Panc1 (cell line): ENCODE data around the gene SMIM13.

Experiments used
- CTCF ChIP-seq: fragments of 450-650 bp; IDR thresholded peaks from 2 replicates; pipeline ENCODE4 v1.5.1; 2017; ENCODE audit warnings: mild to moderate bottlenecking
- POLR2AphosphoS5 ChIP-seq: IDR thresholded peaks from 2 replicates; pipeline ENCODE4 v1.6.1; 2012; ENCODE audit warnings: mild to moderate bottlenecking, low read depth, low read length, moderate library complexity
- REST ChIP-seq, 2 experiments: IDR thresholded peaks; 2 replicates each; pipeline ENCODE4 v1.6.1; 2011 to 2012; ENCODE audit warnings: low read depth in 2 of 2, control low read depth in 1 of 2, low read length in 1 of 2, mild to moderate bottlenecking in 1 of 2, moderate library complexity in 1 of 2; ENCODE audit not compliant: insufficient read depth in 1 of 2
- SIN3A ChIP-seq: IDR thresholded peaks from 2 replicates; pipeline ENCODE4 v1.6.1; 2012; ENCODE audit warnings: low read depth, mild to moderate bottlenecking, low read length, moderate library complexity, borderline replicate concordance; ENCODE audit not compliant: insufficient read depth

- TF ChIP-seq CTCF (no peak), POLR2AphosphoS5 (no peak), REST (IDR thresholded peaks at IDR 0.05; ENCODE audit: insufficient read depth in 1 of 2, low read depth in 2 of 2, low read length in 1 of 2) (no peak), SIN3A (no peak)
Measured at GRCh38 chr6:11080296-11080695, 13.3 kb upstream of the SMIM13 start.
